ENCODE data around the gene DDRGK1. TPM values are rescaled to one million over a fixed set of nuclear protein-coding genes. Genes with fewer than 3 reads are reported as not detected.

DDRGK1 gene
- total RNA-seq, 1 donor from 2014 or later = 84.2 TPM

- no peaks in the 10 kb centered on the region for H3K27me3 Mint-ChIP-seq (ENCODE audit: unreplicated experiment)
- peaks cover 4% of the 10 kb centered on the region for H3K4me1 Mint-ChIP-seq (ENCODE audit: unreplicated experiment)
- H3K4me3 Mint-ChIP-seq (ENCODE audit: unreplicated experiment) = no peak overlapping the region
- no peaks in the 10 kb centered on the region for H3K36me3 Mint-ChIP-seq (ENCODE audit: unreplicated experiment)
- no peaks in the 10 kb centered on the region for H3K9me3 Mint-ChIP-seq (ENCODE audit: unreplicated experiment)
- TF ChIP-seq, protein P1, sequence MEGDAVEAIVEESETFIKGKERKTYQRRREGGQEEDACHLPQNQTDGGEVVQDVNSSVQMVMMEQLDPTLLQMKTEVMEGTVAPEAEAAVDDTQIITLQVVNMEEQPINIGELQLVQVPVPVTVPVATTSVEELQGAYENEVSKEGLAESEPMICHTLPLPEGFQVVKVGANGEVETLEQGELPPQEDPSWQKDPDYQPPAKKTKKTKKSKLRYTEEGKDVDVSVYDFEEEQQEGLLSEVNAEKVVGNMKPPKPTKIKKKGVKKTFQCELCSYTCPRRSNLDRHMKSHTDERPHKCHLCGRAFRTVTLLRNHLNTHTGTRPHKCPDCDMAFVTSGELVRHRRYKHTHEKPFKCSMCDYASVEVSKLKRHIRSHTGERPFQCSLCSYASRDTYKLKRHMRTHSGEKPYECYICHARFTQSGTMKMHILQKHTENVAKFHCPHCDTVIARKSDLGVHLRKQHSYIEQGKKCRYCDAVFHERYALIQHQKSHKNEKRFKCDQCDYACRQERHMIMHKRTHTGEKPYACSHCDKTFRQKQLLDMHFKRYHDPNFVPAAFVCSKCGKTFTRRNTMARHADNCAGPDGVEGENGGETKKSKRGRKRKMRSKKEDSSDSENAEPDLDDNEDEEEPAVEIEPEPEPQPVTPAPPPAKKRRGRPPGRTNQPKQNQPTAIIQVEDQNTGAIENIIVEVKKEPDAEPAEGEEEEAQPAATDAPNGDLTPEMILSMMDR (IDR thresholded peaks at IDR 0.05) = no peak
- H3K27ac Mint-ChIP-seq (ENCODE audit: unreplicated experiment) = no peak overlapping the region
- DNase-seq (ENCODE audit: extremely low spot score, unreplicated experiment) = no peak
Measured at GRCh38 chr20:3231116-3231515, 26.6 kb upstream of the DDRGK1 start.

GRCh38 chr20:3229798-3230197 is 25.3 kb upstream of the DDRGK1 start:
- no peak for DNase-seq (ENCODE audit: extremely low spot score, unreplicated experiment)
- H3K4me1 Mint-ChIP-seq (ENCODE audit: unreplicated experiment) = peaks cover 5% of the 10 kb centered on the region
- TF ChIP-seq, protein P1 (IDR thresholded peaks at IDR 0.05) = no peak
- no peaks in the 10 kb centered on the region for H3K9me3 Mint-ChIP-seq (ENCODE audit: unreplicated experiment)
- no peaks in the 10 kb centered on the region for H3K36me3 Mint-ChIP-seq (ENCODE audit: unreplicated experiment)
- no peak overlapping the region for H3K4me3 Mint-ChIP-seq (ENCODE audit: unreplicated experiment)
- no peaks in the 10 kb centered on the region for H3K27me3 Mint-ChIP-seq (ENCODE audit: unreplicated experiment)
- H3K27ac Mint-ChIP-seq (ENCODE audit: unreplicated experiment) = no peak overlapping the region

GRCh38 chr20:3229158-3229557 is 24.7 kb upstream of the DDRGK1 start:
- H3K4me3 Mint-ChIP-seq (ENCODE audit: unreplicated experiment) = no peak overlapping the region
- TF ChIP-seq, protein P1 (IDR thresholded peaks at IDR 0.05) = no peak
- H3K4me1 Mint-ChIP-seq (ENCODE audit: unreplicated experiment) = peaks cover 5% of the 10 kb centered on the region
- H3K27me3 Mint-ChIP-seq (ENCODE audit: unreplicated experiment) = no peaks in the 10 kb centered on the region
- no peak overlapping the region for H3K27ac Mint-ChIP-seq (ENCODE audit: unreplicated experiment)
- DNase-seq (ENCODE audit: extremely low spot score, unreplicated experiment) = no peak
- no peaks in the 10 kb centered on the region for H3K9me3 Mint-ChIP-seq (ENCODE audit: unreplicated experiment)
- H3K36me3 Mint-ChIP-seq (ENCODE audit: unreplicated experiment) = no peaks in the 10 kb centered on the region

DNA sequence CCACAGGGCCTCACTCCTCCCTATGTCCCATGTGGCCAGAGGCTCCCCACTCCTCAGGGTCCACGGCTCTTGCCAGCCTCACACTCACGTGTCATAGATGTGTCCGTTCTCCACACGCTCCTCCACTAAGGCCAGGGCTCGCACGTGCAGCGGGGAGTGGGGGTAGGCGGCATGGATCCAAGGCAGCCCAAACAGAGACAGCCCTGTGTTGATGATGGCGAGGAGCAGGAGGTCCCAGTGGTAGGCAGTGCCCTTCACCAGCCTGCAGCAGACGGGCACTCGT is 24.2 kb upstream of the DDRGK1 start:
- no peak for DNase-seq (ENCODE audit: extremely low spot score, unreplicated experiment)
- Mint-ChIP-seq H3K36me3 (ENCODE audit: unreplicated experiment) (no peaks in the 10 kb centered on the region), H3K9me3 (ENCODE audit: unreplicated experiment) (no peaks in the 10 kb centered on the region), H3K27me3 (ENCODE audit: unreplicated experiment) (no peaks in the 10 kb centered on the region), H3K27ac (ENCODE audit: unreplicated experiment) (no peak overlapping the region), H3K4me1 (ENCODE audit: unreplicated experiment) (peaks cover 5% of the 10 kb centered on the region), H3K4me3 (ENCODE audit: unreplicated experiment) (no peak overlapping the region)
- TF ChIP-seq, protein P1 (IDR thresholded peaks at IDR 0.05) = no peak

GRCh38 chr20:3227936-3228749 is 23.7 kb upstream of the DDRGK1 start:
- DNase-seq (ENCODE audit: extremely low spot score, unreplicated experiment) = no peak
- no peaks in the 10 kb centered on the region for H3K9me3 Mint-ChIP-seq (ENCODE audit: unreplicated experiment)
- TF ChIP-seq, protein P1 (IDR thresholded peaks at IDR 0.05) = no peak
- H3K27ac Mint-ChIP-seq (ENCODE audit: unreplicated experiment) = no peak overlapping the region
- peaks cover 5% of the 10 kb centered on the region for H3K4me1 Mint-ChIP-seq (ENCODE audit: unreplicated experiment)
- no peak overlapping the region for H3K4me3 Mint-ChIP-seq (ENCODE audit: unreplicated experiment)
- H3K27me3 Mint-ChIP-seq (ENCODE audit: unreplicated experiment) = no peaks in the 10 kb centered on the region
- H3K36me3 Mint-ChIP-seq (ENCODE audit: unreplicated experiment) = no peaks in the 10 kb centered on the region

Measured in osteocyte (in vitro differentiated cells).